Stomach (tissue), 4 donors: ENCODE data around the gene GAS6.
"Not testable (repeated sequence)": the region's sequence is repeated elsewhere in the genome, so short reads cannot be mapped to it uniquely, and the experiment has no call there.

Experiments
- POLR2A ChIP-seq, 4 donors: fragments of 450-650 bp; IDR thresholded peaks; one replicate each; pipeline ENCODE4 v1.6.1; 2016; ENCODE audit warnings: antibody characterized with exemption in 4 of 4, control low read depth in 2 of 4, mild to moderate bottlenecking in 1 of 4, moderate library complexity in 1 of 4
- POLR2AphosphoS5 ChIP-seq, 3 donors: sonication (generic); formaldehyde crosslinking; IDR thresholded peaks; one replicate each; pipeline ENCODE4 v1.6.1; 2016; ENCODE audit warnings: antibody characterized with exemption in 3 of 3
- TF ChIP-seq, protein P1 (sequence below), 7 experiments: fragments of 450-650 bp in 4 of 7; fragments of 200-600 bp in 3 of 7; sonication (generic) in 3 of 7; IDR thresholded peaks; one replicate each; pipeline ENCODE4 v1.5.1; 2016 to 2019; ENCODE audit warnings: antibody characterized with exemption in 7 of 7, control low read depth in 2 of 7, mild to moderate bottlenecking in 1 of 7

DNA sequence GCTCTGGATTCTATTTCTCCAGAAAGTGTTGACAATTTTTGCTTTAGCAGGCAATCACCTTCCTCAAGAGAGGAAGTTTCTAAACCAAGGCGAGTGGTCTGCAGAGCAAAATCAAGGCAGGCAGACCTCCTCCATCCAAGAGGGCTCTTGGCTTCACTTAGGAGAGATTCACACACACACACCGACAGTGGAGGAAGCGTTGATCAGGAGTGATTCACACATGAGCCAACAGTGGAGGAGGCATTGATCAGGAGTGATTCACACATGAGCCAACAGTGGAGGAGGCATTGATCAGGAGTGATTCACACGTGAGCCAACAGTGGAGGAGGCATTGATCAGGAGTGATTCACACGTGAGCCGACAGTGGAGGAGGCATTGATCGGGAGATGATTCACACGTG is 49.5 kb upstream of the GAS6 start:
- not testable (repeated sequence) for TF ChIP-seq POLR2A, POLR2AphosphoS5 (IDR thresholded peaks at IDR 0.05)
- TF ChIP-seq, protein P1, sequence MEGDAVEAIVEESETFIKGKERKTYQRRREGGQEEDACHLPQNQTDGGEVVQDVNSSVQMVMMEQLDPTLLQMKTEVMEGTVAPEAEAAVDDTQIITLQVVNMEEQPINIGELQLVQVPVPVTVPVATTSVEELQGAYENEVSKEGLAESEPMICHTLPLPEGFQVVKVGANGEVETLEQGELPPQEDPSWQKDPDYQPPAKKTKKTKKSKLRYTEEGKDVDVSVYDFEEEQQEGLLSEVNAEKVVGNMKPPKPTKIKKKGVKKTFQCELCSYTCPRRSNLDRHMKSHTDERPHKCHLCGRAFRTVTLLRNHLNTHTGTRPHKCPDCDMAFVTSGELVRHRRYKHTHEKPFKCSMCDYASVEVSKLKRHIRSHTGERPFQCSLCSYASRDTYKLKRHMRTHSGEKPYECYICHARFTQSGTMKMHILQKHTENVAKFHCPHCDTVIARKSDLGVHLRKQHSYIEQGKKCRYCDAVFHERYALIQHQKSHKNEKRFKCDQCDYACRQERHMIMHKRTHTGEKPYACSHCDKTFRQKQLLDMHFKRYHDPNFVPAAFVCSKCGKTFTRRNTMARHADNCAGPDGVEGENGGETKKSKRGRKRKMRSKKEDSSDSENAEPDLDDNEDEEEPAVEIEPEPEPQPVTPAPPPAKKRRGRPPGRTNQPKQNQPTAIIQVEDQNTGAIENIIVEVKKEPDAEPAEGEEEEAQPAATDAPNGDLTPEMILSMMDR (IDR thresholded peaks at IDR 0.05), result not testable (repeated sequence)
